Glutamatergic neuron (in vitro differentiated cells): ENCODE measurements around the gene MSLN. TPM values are rescaled to one million over a fixed set of nuclear protein-coding genes. Genes with fewer than 3 reads are reported as not detected.
A peak's percentile ranks its signal among the peaks of the same experiment; 100 is the strongest.

Source experiments
- DNase-seq: peaks from one replicate; pipeline ENCODE4 v3.0.0; 2022
- H3K27ac Mint-ChIP-seq: one replicate; pipeline ENCODE4 v1.8.0; 2020; ENCODE audit warnings: mild to moderate bottlenecking, mixed read lengths, inconsistent platforms; ENCODE audit not compliant: unreplicated experiment
- H3K27me3 Mint-ChIP-seq: one replicate; pipeline ENCODE4 v1.8.0; 2020; ENCODE audit warnings: mild to moderate bottlenecking, moderate library complexity, mixed read lengths, inconsistent platforms; ENCODE audit not compliant: unreplicated experiment
- H3K36me3 Mint-ChIP-seq: one replicate; pipeline ENCODE4 v1.8.0; 2020; ENCODE audit warnings: mild to moderate bottlenecking, mixed read lengths, inconsistent platforms; ENCODE audit not compliant: unreplicated experiment
- H3K4me1 Mint-ChIP-seq: one replicate; pipeline ENCODE4 v1.8.0; 2020; ENCODE audit warnings: mild to moderate bottlenecking, low read depth, mixed read lengths, inconsistent platforms; ENCODE audit not compliant: unreplicated experiment
- H3K4me3 Mint-ChIP-seq: one replicate; pipeline ENCODE4 v1.8.0; 2020; ENCODE audit warnings: mild to moderate bottlenecking, mixed read lengths, inconsistent platforms; ENCODE audit not compliant: unreplicated experiment
- H3K9me3 Mint-ChIP-seq: one replicate; pipeline ENCODE4 v1.8.0; 2020; ENCODE audit warnings: mild to moderate bottlenecking, moderate library complexity, mixed read lengths, inconsistent platforms; ENCODE audit not compliant: unreplicated experiment
- CTCF ChIP-seq: fragments of 200-600 bp; sonication (generic); IDR thresholded peaks from one replicate; pipeline ENCODE4 v1.5.0; 2021; ENCODE audit not compliant: partially characterized antibody, unreplicated experiment
- total RNA-seq: library from RNA; stranded (reverse); fragmentation: NEBNext Ultra II Directional; extraction: Animal tissue kit (Norgen Biotek cat#: 25700); gene quantifications from one replicate; pipeline ENCODE4 v1.2.1, GENCODE V29; 2021; ENCODE audit not compliant: unreplicated experiment

MSLN gene
- total RNA-seq, 1 donor from 2014 or later, result not detected

GRCh38 chr16:799948-800833, 39.7 kb downstream of the MSLN start, which contains the start of gene GNG13:
Gene GNG13, minus strand, starts transcription at chr16:800734. Its CDS starts 1,657 bp downstream, at chr16:799077.
- Mint-ChIP-seq H3K36me3 (no peaks in the 10 kb centered on the region), H3K4me3 (no peak within 1 kb of the TSS), H3K9me3 (no peaks in the 10 kb centered on the region), H3K4me1 (no peaks in the 10 kb centered on the region), H3K27me3 (peaks cover 3% of the 10 kb centered on the region), H3K27ac (no peak within 1 kb of the TSS)
- DNase-seq, result peak; percentile 46
- TF ChIP-seq CTCF, result no peak

- peaks cover 3% of the 10 kb centered on the region for H3K27me3 Mint-ChIP-seq
- H3K4me3 Mint-ChIP-seq, result no peak overlapping the region
- no peaks in the 10 kb centered on the region for H3K9me3 Mint-ChIP-seq
- no peak for TF ChIP-seq CTCF
- no peak overlapping the region for H3K27ac Mint-ChIP-seq
- no peaks in the 10 kb centered on the region for H3K4me1 Mint-ChIP-seq
- H3K36me3 Mint-ChIP-seq, result no peaks in the 10 kb centered on the region
- no peak for DNase-seq
Measured at GRCh38 chr16:800834-801511, 40.4 kb downstream of the MSLN start.

GRCh38 chr16:801584-802363, 41.2 kb downstream of the MSLN start:
- no peak for TF ChIP-seq CTCF

GRCh38 chr16:802461-802860, 41.9 kb downstream of the MSLN start:
- Mint-ChIP-seq H3K4me1 (no peaks in the 10 kb centered on the region), H3K27ac (no peak overlapping the region), H3K27me3 (peaks cover 3% of the 10 kb centered on the region), H3K9me3 (no peaks in the 10 kb centered on the region), H3K4me3 (no peak overlapping the region), H3K36me3 (no peaks in the 10 kb centered on the region)
- TF ChIP-seq CTCF, result no peak
- no peak for DNase-seq

More at GRCh38 chr16:801584-802363, 41.2 kb downstream of the MSLN start:
- no peak for DNase-seq
- Mint-ChIP-seq H3K4me3 (no peak overlapping the region), H3K27me3 (peaks cover 3% of the 10 kb centered on the region), H3K9me3 (no peaks in the 10 kb centered on the region), H3K27ac (no peak overlapping the region), H3K36me3 (no peaks in the 10 kb centered on the region), H3K4me1 (no peaks in the 10 kb centered on the region)
